Measurements from ENCODE around the gene SOCS3.

GRCh38 chr17:78387977-78388941 is 28.4 kb upstream of the SOCS3 start:
- TF ChIP-seq, protein P1, sequence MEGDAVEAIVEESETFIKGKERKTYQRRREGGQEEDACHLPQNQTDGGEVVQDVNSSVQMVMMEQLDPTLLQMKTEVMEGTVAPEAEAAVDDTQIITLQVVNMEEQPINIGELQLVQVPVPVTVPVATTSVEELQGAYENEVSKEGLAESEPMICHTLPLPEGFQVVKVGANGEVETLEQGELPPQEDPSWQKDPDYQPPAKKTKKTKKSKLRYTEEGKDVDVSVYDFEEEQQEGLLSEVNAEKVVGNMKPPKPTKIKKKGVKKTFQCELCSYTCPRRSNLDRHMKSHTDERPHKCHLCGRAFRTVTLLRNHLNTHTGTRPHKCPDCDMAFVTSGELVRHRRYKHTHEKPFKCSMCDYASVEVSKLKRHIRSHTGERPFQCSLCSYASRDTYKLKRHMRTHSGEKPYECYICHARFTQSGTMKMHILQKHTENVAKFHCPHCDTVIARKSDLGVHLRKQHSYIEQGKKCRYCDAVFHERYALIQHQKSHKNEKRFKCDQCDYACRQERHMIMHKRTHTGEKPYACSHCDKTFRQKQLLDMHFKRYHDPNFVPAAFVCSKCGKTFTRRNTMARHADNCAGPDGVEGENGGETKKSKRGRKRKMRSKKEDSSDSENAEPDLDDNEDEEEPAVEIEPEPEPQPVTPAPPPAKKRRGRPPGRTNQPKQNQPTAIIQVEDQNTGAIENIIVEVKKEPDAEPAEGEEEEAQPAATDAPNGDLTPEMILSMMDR (conservative IDR thresholded peaks at IDR 0.05; ENCODE audit: low read depth in 2 of 2): no peak
- no peak for TF ChIP-seq JUNB (IDR thresholded peaks at IDR 0.05; ENCODE audit: unreplicated experiment)
